ENCODE data around the gene OARD1. TPM values are rescaled to one million over a fixed set of nuclear protein-coding genes. Genes with fewer than 3 reads are reported as not detected.

Gene OARD1
- total and polyA plus RNA-seq, 11 donors = 12.8 to 28.1 (median 18.5) TPM

- no peaks in the 10 kb centered on the region for H3K36me3 ChIP-seq
- peak overlapping the region; percentile 23 to 73 (median 60) for H3K4me3 ChIP-seq
- H3K4me1 ChIP-seq = peaks cover 0 to 23% (median 12%) of the 10 kb centered on the region in 12 donors
- intact Hi-C loops (cut with DNase I) = loop anchor here in 9 of 10 donors (2.0 to 10.0 kb wide), 15 partner anchors 21 to 1683 kb away; no protein-coding TSS in a partner anchor
- WGBS, 4 donors = 0 to 1% (median 1%) methylated on average over 24 to 45 of the region's 45 CpGs
- peak; percentile 85 to 94 (median 87) for DNase-seq
- peak; percentile 98 to 100 (median 99) for TF ChIP-seq CTCF (IDR thresholded peaks at IDR 0.05)
- peak in 1 of 2 donors; percentile 14 for TF ChIP-seq POLR2A (IDR thresholded peaks at IDR 0.05)
- peak overlapping the region; percentile 42 to 85 (median 75) for H3K27ac ChIP-seq
- H3K27me3 ChIP-seq = no peaks in the 10 kb centered on the region
- no peaks in the 10 kb centered on the region for H3K9me3 ChIP-seq
- ATAC-seq = peak; percentile 77 to 97 (median 94)
These were observed 44.2 kb downstream of the OARD1 start for GRCh38 chr6:41027799-41028560.

GRCh38 chr6:41027241-41027640 lies 44.9 kb downstream of the OARD1 start:
- no peak for TF ChIP-seq POLR2A (IDR thresholded peaks at IDR 0.05)
- no peak for TF ChIP-seq CTCF (IDR thresholded peaks at IDR 0.05)
- H3K27me3 ChIP-seq = no peaks in the 10 kb centered on the region
- 38 to 52% (median 41%) methylated on average over 4 of the region's 4 CpGs for WGBS, 4 donors
- H3K4me1 ChIP-seq = peaks cover 0 to 23% (median 12%) of the 10 kb centered on the region in 12 donors
- DNase-seq = no peak
- H3K4me3 ChIP-seq = peak overlapping the region in 11 of 12 donors; percentile 23 to 73 (median 62)
- no peak for ATAC-seq
- H3K9me3 ChIP-seq = no peaks in the 10 kb centered on the region
- H3K27ac ChIP-seq = peak overlapping the region in 9 of 12 donors; percentile 1 to 82 (median 78)
- intact Hi-C loops (cut with DNase I) = loop anchor here in 9 of 10 donors (2.0 to 10.0 kb wide), 11 partner anchors 40 to 1682 kb away; no protein-coding TSS in a partner anchor
- no peaks in the 10 kb centered on the region for H3K36me3 ChIP-seq

GRCh38 chr6:41025966-41026530 lies 46.1 kb downstream of the OARD1 start:
- WGBS, 4 donors = 86 to 90% (median 88%) methylated on average over 3 of the region's 3 CpGs
- Histone ChIP-seq H3K4me1 (peaks cover 0 to 31% (median 15%) of the 10 kb centered on the region in 12 donors), H3K27ac (no peak overlapping the region), H3K9me3 (no peaks in the 10 kb centered on the region), H3K27me3 (no peaks in the 10 kb centered on the region), H3K4me3 (no peak overlapping the region), H3K36me3 (no peaks in the 10 kb centered on the region)
- ATAC-seq (no peak), DNase-seq (no peak)
- TF ChIP-seq CTCF (IDR thresholded peaks at IDR 0.05) = no peak
- TF ChIP-seq POLR2A (IDR thresholded peaks at IDR 0.05) = no peak
- intact Hi-C loops (cut with DNase I) = loop anchor here in 9 of 10 donors (2.0 to 10.0 kb wide), 11 partner anchors 41 to 1681 kb away; no protein-coding TSS in a partner anchor

GRCh38 chr6:41023114-41023513 lies 49.0 kb downstream of the OARD1 start:
- 91 to 97% (median 93%) methylated on average over 3 of the region's 3 CpGs for WGBS, 4 donors
- TF ChIP-seq POLR2A (IDR thresholded peaks at IDR 0.05) (no peak), CTCF (IDR thresholded peaks at IDR 0.05) (no peak)
- Histone ChIP-seq H3K27me3 (no peaks in the 10 kb centered on the region), H3K27ac (no peak overlapping the region), H3K4me3 (no peak overlapping the region), H3K9me3 (peaks cover 0 to 10% (median 0%) of the 10 kb centered on the region in 12 donors), H3K36me3 (no peaks in the 10 kb centered on the region), H3K4me1 (peaks cover 0 to 25% (median 8%) of the 10 kb centered on the region in 12 donors)
- DNase-seq = no peak
- intact Hi-C loops (cut with DNase I) = loop anchor here in 7 of 10 donors (2.0 to 10.0 kb wide), 9 partner anchors 126 to 1678 kb away; no protein-coding TSS in a partner anchor
- no peak for ATAC-seq

Data from heart left ventricle (tissue), 16 donors.